ENCODE measurements around the gene NSUN6. TPM values are rescaled to one million over a fixed set of nuclear protein-coding genes. Genes with fewer than 3 reads are reported as not detected.
"Not testable (repeated sequence)": the region's sequence is repeated elsewhere in the genome, so short reads cannot be mapped to it uniquely, and the experiment has no call there.

The NSUN6 gene
- polyA plus RNA-seq, 3 donors = 1.2 to 5.1 (median 3.1) TPM

- no peak for DNase-seq
- no peaks in the 10 kb centered on the region for H4K20me1 ChIP-seq (ENCODE audit: insufficient read depth, low read length)
- Mint-ChIP-seq H3K36me3 (peaks cover 19 to 27% of the 10 kb centered on the region in 2 donors), H3K4me1 (no peaks in the 10 kb centered on the region), H3K4me3 (no peak overlapping the region), H3K9me3 (no peaks in the 10 kb centered on the region), H3K27ac (no peak overlapping the region), H3K27me3 (ENCODE audit: low read depth in 3 of 3) (peaks cover 0 to under 1% (median 0%) of the 10 kb centered on the region in 3 donors)
- no CpG with 5 or more reads among the region's 3 CpGs for WGBS (ENCODE audit: insufficient coverage)
- no peaks in the 10 kb centered on the region for H3K79me2 ChIP-seq (ENCODE audit: insufficient read depth, low read length)
- H3K4me2 ChIP-seq (replicated peaks; ENCODE audit: extremely low read depth, low read length, poor library complexity, severe bottlenecking) = no peak overlapping the region
- H3K36me3 ChIP-seq (replicated peaks in 1 of 2; ENCODE audit: control insufficient read depth in 1 of 2, insufficient read depth in 2 of 2, low read length in 2 of 2) = peaks cover 3 to 11% of the 10 kb centered on the region in 2 donors
- intact Hi-C loops (cut with micrococcal nuclease) = no loop called here
- no peak overlapping the region for H3K27ac ChIP-seq (ENCODE audit: low read depth in 1 of 2, low read length in 2 of 2)
- H3K4me3 ChIP-seq (replicated peaks in 1 of 3; ENCODE audit: low read depth in 2 of 3, low read length in 3 of 3) = no peak overlapping the region
- H2AFZ ChIP-seq (ENCODE audit: insufficient read depth, low read depth, low read length, poor library complexity, severe bottlenecking) = no peak overlapping the region
- H3K9ac ChIP-seq (ENCODE audit: insufficient read depth, low read length, poor library complexity, severe bottlenecking) = no peak overlapping the region
- no peak for TF ChIP-seq CTCF (IDR thresholded peaks at IDR 0.05)
- no peaks in the 10 kb centered on the region for H3K4me1 ChIP-seq (ENCODE audit: control insufficient read depth in 1 of 2, insufficient read depth in 2 of 2, low read length in 2 of 2)
- H3K9me3 ChIP-seq (replicated peaks in 1 of 2; ENCODE audit: control insufficient read depth in 1 of 2, insufficient read depth in 1 of 2, low read length in 2 of 2) = no peaks in the 10 kb centered on the region
- no peaks in the 10 kb centered on the region for H3K27me3 ChIP-seq (ENCODE audit: control insufficient read depth in 2 of 2, insufficient read depth in 2 of 2, low read length in 2 of 2)
Measured at GRCh38 chr10:18599392-18599791, 52.0 kb downstream of the NSUN6 start.

GRCh38 chr10:18594574-18595156 is 56.7 kb downstream of the NSUN6 start:
- WGBS (ENCODE audit: insufficient coverage) = 100% methylated on average over 1 of the region's 6 CpGs
- H3K27ac ChIP-seq (ENCODE audit: low read depth in 1 of 2, low read length in 2 of 2) = no peak overlapping the region
- Mint-ChIP-seq H3K4me3 (no peak overlapping the region), H3K9me3 (peaks cover 2 to 17% (median 8%) of the 10 kb centered on the region in 7 donors), H3K4me1 (no peaks in the 10 kb centered on the region), H3K27me3 (ENCODE audit: low read depth in 3 of 3) (peaks cover 0 to 2% (median 0%) of the 10 kb centered on the region in 3 donors), H3K36me3 (peaks cover 31 to 42% of the 10 kb centered on the region in 2 donors), H3K27ac (peak overlapping the region in 1 of 7 donors; percentile 50)
- H3K79me2 ChIP-seq (ENCODE audit: insufficient read depth, low read length) = no peaks in the 10 kb centered on the region
- intact Hi-C loops (cut with micrococcal nuclease) = no loop called here
- no peaks in the 10 kb centered on the region for H3K9me3 ChIP-seq (replicated peaks in 1 of 2; ENCODE audit: control insufficient read depth in 1 of 2, insufficient read depth in 1 of 2, low read length in 2 of 2)
- H3K4me2 ChIP-seq (replicated peaks; ENCODE audit: extremely low read depth, low read length, poor library complexity, severe bottlenecking) = no peak overlapping the region
- no peak overlapping the region for H3K9ac ChIP-seq (ENCODE audit: insufficient read depth, low read length, poor library complexity, severe bottlenecking)
- peak; percentile 12 for TF ChIP-seq CTCF (IDR thresholded peaks at IDR 0.05)
- no peak overlapping the region for H3K4me3 ChIP-seq (replicated peaks in 1 of 3; ENCODE audit: low read depth in 2 of 3, low read length in 3 of 3)
- no peaks in the 10 kb centered on the region for H3K27me3 ChIP-seq (ENCODE audit: control insufficient read depth in 2 of 2, insufficient read depth in 2 of 2, low read length in 2 of 2)
- H3K4me1 ChIP-seq (ENCODE audit: control insufficient read depth in 1 of 2, insufficient read depth in 2 of 2, low read length in 2 of 2) = no peaks in the 10 kb centered on the region
- DNase-seq = no peak
- H2AFZ ChIP-seq (ENCODE audit: insufficient read depth, low read depth, low read length, poor library complexity, severe bottlenecking) = no peak overlapping the region
- peaks cover 3 to 11% of the 10 kb centered on the region in 2 donors for H3K36me3 ChIP-seq (replicated peaks in 1 of 2; ENCODE audit: control insufficient read depth in 1 of 2, insufficient read depth in 2 of 2, low read length in 2 of 2)
- no peaks in the 10 kb centered on the region for H4K20me1 ChIP-seq (ENCODE audit: insufficient read depth, low read length)

DNA sequence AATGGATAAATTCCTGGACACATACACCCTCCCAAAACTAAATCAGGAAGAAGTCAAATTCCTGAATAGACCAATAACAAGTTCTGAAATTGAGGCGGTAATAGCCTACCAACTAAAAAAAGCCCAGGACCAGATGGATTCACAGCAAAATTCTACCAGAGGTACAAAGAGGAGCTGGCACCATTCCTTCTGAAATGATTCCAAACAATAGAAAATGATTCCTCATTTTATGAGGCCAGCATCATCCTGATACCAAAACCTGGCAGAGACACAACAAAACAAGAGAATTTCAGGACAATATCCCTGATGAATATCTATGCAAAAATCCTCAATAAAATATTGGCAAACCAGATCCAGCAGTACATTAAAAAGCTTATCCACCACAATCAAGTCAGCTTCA is 60.2 kb downstream of the NSUN6 start:
- H3K9ac ChIP-seq (ENCODE audit: insufficient read depth, low read length, poor library complexity, severe bottlenecking); DNase-seq; H3K27me3 ChIP-seq (ENCODE audit: control insufficient read depth in 2 of 2, insufficient read depth in 2 of 2, low read length in 2 of 2); intact Hi-C loops (cut with micrococcal nuclease); H3K4me3 Mint-ChIP-seq; H3K4me2 ChIP-seq (replicated peaks; ENCODE audit: extremely low read depth, low read length, poor library complexity, severe bottlenecking); H3K27ac ChIP-seq (ENCODE audit: low read depth in 1 of 2, low read length in 2 of 2); H3K79me2 ChIP-seq (ENCODE audit: insufficient read depth, low read length); H3K27me3 Mint-ChIP-seq (ENCODE audit: low read depth in 3 of 3); H3K4me1 Mint-ChIP-seq; H3K27ac Mint-ChIP-seq; H3K4me3 ChIP-seq (replicated peaks in 1 of 3; ENCODE audit: low read depth in 2 of 3, low read length in 3 of 3); H3K4me1 ChIP-seq (ENCODE audit: control insufficient read depth in 1 of 2, insufficient read depth in 2 of 2, low read length in 2 of 2); H2AFZ ChIP-seq (ENCODE audit: insufficient read depth, low read depth, low read length, poor library complexity, severe bottlenecking); H4K20me1 ChIP-seq (ENCODE audit: insufficient read depth, low read length): not testable (repeated sequence)
- 100% methylated on average over 1 of the region's 1 CpG for WGBS (ENCODE audit: insufficient coverage)
- Mint-ChIP-seq H3K36me3 (peaks cover 46 to 71% of the 10 kb centered on the region in 2 donors), H3K9me3 (peaks cover 12 to 27% (median 14%) of the 10 kb centered on the region in 7 donors)
- Histone ChIP-seq H3K9me3 (replicated peaks in 1 of 2; ENCODE audit: control insufficient read depth in 1 of 2, insufficient read depth in 1 of 2, low read length in 2 of 2) (peaks cover 7 to 10% of the 10 kb centered on the region in 2 donors), H3K36me3 (replicated peaks in 1 of 2; ENCODE audit: control insufficient read depth in 1 of 2, insufficient read depth in 2 of 2, low read length in 2 of 2) (peaks cover 7 to 35% of the 10 kb centered on the region in 2 donors)
